ENCODE results near the gene UGT3A2. TPM values are rescaled to one million over a fixed set of nuclear protein-coding genes. Genes with fewer than 3 reads are reported as not detected.
A peak's percentile ranks its signal among the peaks of the same experiment; 100 is the strongest.

The UGT3A2 gene, protein sequence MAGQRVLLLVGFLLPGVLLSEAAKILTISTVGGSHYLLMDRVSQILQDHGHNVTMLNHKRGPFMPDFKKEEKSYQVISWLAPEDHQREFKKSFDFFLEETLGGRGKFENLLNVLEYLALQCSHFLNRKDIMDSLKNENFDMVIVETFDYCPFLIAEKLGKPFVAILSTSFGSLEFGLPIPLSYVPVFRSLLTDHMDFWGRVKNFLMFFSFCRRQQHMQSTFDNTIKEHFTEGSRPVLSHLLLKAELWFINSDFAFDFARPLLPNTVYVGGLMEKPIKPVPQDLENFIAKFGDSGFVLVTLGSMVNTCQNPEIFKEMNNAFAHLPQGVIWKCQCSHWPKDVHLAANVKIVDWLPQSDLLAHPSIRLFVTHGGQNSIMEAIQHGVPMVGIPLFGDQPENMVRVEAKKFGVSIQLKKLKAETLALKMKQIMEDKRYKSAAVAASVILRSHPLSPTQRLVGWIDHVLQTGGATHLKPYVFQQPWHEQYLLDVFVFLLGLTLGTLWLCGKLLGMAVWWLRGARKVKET
- total RNA-seq (2014; rRNA removed; shearing (Covaris generic); ENCODE audit: low replicate concordance), result not detected in 2 replicates

DNA sequence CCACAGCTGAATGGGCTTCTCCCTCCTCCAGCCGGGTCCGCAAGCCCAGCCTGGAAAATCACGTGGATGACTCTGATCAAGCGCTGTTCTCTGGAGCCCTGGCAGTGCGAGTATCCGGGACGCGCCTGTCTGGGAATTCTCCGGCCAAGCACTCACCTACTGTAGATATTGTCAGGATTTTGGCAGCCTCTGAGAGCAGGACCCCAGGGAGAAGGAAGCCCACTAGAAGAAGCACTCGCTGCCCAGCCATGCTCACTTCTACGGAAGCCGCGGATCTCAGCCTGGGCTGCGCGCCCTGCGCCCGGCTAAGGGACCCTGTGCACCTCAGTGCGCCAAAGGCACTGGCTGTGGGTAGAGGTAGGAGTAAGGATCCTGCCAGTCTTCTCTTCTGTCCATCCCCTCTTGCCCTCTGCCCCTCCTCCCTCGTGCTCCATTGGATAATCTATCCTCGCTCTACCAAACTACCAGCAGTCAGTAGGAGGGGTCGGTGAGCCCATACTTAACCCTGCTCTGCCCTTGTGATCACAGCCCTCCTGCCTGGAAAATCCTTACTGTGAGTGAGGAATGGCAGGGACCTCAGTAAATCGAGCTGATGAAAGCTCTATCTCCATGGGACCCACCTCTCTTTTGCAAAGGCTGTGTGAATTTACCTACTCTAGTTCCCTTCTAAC, at the start of gene UGT3A2:
UGT3A2 (minus strand) TSS at position 343 of the 671 bp plus-strand sequence; CDS start at position 250, 93 bp downstream.
- no peak for DNase-seq (ENCODE audit: low read depth)
- in situ Hi-C loops (cut with HindIII; ENCODE audit: low pct_unique_long_range_greater_than_20kb, low sequenced_read_pairs), result no loop called here

DNA sequence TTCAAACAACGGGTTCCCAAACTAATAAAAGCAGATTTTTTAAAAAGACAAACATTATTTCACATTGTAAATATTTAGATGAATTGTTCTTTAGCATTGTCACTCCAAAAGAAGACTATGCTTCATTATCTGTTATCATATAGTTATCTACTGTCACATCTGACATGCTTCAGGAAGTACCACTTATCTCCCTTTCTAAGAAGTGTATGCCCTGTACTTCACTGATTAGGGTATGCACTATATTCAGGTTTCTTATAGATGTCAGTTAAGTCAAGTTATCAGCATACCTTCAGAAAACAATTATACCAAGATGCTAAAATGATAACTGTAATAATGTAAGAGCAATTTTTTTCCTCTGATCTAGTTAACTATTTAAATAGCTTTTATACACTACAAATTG, 44.6 kb upstream of the UGT3A2 start:
- DNase-seq (ENCODE audit: low read depth), result no peak
- in situ Hi-C loops (cut with HindIII; ENCODE audit: low pct_unique_long_range_greater_than_20kb, low sequenced_read_pairs), result no loop called here

GRCh38 chr5:36108758-36109460, 42.2 kb upstream of the UGT3A2 start:
- in situ Hi-C loops (cut with HindIII; ENCODE audit: low pct_unique_long_range_greater_than_20kb, low sequenced_read_pairs), result no loop called here
- DNase-seq (ENCODE audit: low read depth), result no peak

- DNase-seq (ENCODE audit: low read depth), result no peak
- in situ Hi-C loops (cut with HindIII; ENCODE audit: low pct_unique_long_range_greater_than_20kb, low sequenced_read_pairs), result no loop called here
These were observed 39.1 kb upstream of the UGT3A2 start for GRCh38 chr5:36105819-36106218.

- in situ Hi-C loops (cut with HindIII; ENCODE audit: low pct_unique_long_range_greater_than_20kb, low sequenced_read_pairs), result no loop called here
- DNase-seq (ENCODE audit: low read depth), result no peak
These were observed 33.1 kb upstream of the UGT3A2 start for GRCh38 chr5:36099748-36100147.

GRCh38 chr5:36096486-36096885, 29.8 kb upstream of the UGT3A2 start:
- in situ Hi-C loops (cut with HindIII; ENCODE audit: low pct_unique_long_range_greater_than_20kb, low sequenced_read_pairs), result no loop called here
- no peak for DNase-seq (ENCODE audit: low read depth)

GRCh38 chr5:36089989-36090388, 23.3 kb upstream of the UGT3A2 start:
- in situ Hi-C loops (cut with HindIII; ENCODE audit: low pct_unique_long_range_greater_than_20kb, low sequenced_read_pairs), result no loop called here
- DNase-seq (ENCODE audit: low read depth), result peak; percentile 35

DNA sequence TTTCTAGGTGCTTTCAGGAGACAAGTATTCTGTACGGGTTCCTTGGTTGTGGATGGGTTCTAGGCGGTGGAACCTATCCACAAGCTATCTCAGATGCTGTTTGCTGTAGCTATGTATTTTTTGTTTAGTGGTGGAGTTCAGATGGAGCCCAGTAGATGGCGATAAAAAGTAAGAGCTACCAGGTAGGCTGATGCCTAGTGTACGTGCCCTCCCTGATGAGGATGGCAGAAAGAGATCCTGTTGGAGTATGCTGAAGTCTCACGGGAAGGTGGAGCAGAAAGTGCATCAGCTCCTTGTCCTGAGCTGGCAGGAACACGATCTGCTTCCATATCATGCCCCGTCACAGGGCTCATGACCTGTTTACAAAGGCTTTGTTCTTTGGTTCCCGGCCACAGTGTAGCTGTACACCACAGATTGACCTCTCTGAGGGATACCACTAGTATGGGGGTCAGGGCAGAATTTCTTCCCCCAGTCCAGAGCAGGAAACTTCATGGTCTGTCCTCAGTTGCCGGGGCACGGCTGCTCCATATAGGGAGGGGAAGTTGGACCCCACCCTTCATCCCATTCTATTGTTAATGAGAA, 12.6 kb upstream of the UGT3A2 start:
- in situ Hi-C loops (cut with HindIII; ENCODE audit: low pct_unique_long_range_greater_than_20kb, low sequenced_read_pairs), result no loop called here
- peak; percentile 34 for DNase-seq (ENCODE audit: low read depth)

- in situ Hi-C loops (cut with HindIII; ENCODE audit: low pct_unique_long_range_greater_than_20kb, low sequenced_read_pairs), result no loop called here
- DNase-seq (ENCODE audit: low read depth), result no peak
These were observed 11.7 kb upstream of the UGT3A2 start for GRCh38 chr5:36078430-36078829.

- DNase-seq (ENCODE audit: low read depth), result no peak
- in situ Hi-C loops (cut with HindIII; ENCODE audit: low pct_unique_long_range_greater_than_20kb, low sequenced_read_pairs), result no loop called here
These were observed 7.0 kb upstream of the UGT3A2 start for GRCh38 chr5:36073595-36074216.

DNA sequence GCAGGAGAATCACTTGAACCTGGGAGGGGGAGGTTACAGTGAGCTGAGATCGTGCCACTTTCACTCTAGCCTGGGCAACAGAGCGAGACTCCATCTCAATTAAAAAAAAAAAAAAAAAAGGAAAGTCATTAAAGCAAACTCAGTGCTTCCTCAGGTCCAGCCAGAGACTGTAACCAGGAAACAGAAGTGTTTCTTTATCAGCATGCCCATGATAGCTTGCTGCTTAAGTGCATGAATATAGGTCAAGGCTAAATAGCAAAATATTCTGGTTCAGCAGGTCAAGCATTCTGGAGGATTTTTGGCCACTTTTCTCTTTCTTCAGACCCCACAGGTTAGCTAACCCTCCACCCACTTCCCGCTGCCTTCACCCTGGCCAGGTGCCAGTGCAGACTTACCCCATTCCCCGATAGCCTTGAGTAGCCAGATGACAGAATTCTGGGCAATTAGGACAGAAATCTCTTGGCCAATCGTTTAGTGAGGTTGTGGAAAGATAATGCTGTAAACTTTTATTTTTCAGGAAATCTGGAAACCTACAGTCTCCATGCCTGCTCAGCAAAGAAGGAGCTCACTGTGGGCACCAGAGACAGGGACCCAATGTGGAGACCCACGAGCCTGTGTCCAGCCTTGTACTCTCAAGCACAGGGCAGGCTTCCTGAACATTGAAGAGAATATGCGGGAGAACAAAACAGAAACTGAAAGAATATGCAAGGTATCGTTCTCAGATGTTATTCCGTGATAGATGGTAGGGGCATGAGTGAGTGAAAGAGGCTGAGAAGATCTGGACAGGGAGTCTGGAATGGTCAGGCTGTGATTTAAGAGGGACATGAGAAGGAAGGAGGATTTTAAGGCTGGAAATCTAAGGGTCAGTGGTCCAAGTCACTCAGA, 4.2 kb upstream of the UGT3A2 start:
- DNase-seq (ENCODE audit: low read depth), result no peak
- in situ Hi-C loops (cut with HindIII; ENCODE audit: low pct_unique_long_range_greater_than_20kb, low sequenced_read_pairs), result no loop called here

DNA sequence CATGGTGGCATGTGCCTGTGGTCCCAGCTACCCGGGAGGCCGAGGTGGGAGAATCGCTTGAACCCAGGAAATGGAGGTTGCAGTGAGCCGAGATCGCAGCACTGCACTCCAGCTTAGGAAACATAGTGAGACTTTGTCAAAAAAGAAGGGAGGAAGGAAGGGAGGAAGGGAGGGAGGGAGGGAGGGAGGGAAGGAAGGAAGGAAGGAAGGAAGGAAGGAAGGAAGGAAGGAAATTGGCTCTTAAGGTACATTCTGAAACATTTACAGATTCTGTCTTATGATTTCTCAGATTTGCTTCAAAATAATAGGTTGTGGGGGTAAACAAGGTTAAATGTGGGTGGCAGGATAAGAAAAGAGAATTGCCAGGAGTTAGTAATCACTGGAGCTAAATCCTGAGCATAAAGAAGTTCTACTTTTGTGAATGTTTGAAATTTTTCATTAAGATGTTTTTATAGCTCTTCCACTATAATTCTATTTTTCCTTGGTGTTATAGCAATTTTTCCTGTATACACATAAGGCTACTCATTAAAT, 2.1 kb upstream of the UGT3A2 start:
- in situ Hi-C loops (cut with HindIII; ENCODE audit: low pct_unique_long_range_greater_than_20kb, low sequenced_read_pairs), result no loop called here
- no peak for DNase-seq (ENCODE audit: low read depth)

- in situ Hi-C loops (cut with HindIII; ENCODE audit: low pct_unique_long_range_greater_than_20kb, low sequenced_read_pairs), result no loop called here
- DNase-seq (ENCODE audit: low read depth), result no peak
These were observed 612 bp downstream of the UGT3A2 start for GRCh38 chr5:36066001-36066539.

GRCh38 chr5:36060420-36060887, 6.2 kb downstream of the UGT3A2 start:
- DNase-seq (ENCODE audit: low read depth), result no peak
- in situ Hi-C loops (cut with HindIII; ENCODE audit: low pct_unique_long_range_greater_than_20kb, low sequenced_read_pairs), result no loop called here

GRCh38 chr5:36059571-36060419, 6.9 kb downstream of the UGT3A2 start:
- in situ Hi-C loops (cut with HindIII; ENCODE audit: low pct_unique_long_range_greater_than_20kb, low sequenced_read_pairs), result no loop called here
- DNase-seq (ENCODE audit: low read depth), result no peak

DNA sequence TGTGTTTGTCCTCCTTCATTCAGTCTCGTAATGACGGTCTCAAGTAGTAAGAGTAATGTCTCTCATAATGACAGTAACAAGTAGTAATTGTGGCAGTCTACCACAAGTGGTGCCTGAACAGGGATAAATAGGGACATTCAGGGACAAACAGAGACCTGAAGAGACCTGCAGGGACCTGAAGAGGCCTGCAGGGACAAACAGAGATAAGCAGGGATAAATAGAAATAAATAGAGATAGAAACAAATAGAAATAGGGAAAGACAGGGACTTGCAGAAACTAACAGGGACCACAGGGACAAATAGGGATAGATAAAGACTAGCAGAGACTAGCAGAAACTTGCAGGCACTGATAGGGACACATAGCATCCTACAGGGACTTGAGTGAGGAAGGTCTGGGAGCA, 7.9 kb downstream of the UGT3A2 start:
- in situ Hi-C loops (cut with HindIII; ENCODE audit: low pct_unique_long_range_greater_than_20kb, low sequenced_read_pairs), result no loop called here
- no peak for DNase-seq (ENCODE audit: low read depth)
